Cardiac ventricle fibroblast (primary cell): ENCODE results near the gene SEMA3B. TPM values are rescaled to one million over a fixed set of nuclear protein-coding genes. Genes with fewer than 3 reads are reported as not detected.

Experiments
- total RNA-seq: library from RNA; depleted of rRNA; stranded (reverse); fragments of >200 nt; gene quantifications from 2 replicates; pipeline ENCODE4 v1.2.3, GENCODE V29; 2015

The SEMA3B gene
- total RNA-seq: 4.4 and 4.5 TPM in 2 replicates

GRCh38 chr3:50268703-50269451 lies at the start of gene SEMA3B:
TSS of gene SEMA3B (plus strand) at chr3:50269147. CDS start at chr3:50269241, 94 bp downstream.

GRCh38 chr3:50235716-50236483 lies 33.0 kb upstream of the SEMA3B start, which contains the start of gene GNAI2:
TSS of gene GNAI2 (plus strand) at chr3:50236204. CDS start at chr3:50236336, 132 bp downstream.

GRCh38 chr3:50278880-50279224 lies 9.9 kb downstream of the SEMA3B start, which contains the start of gene LSMEM2:
TSS of gene LSMEM2 (plus strand) at chr3:50279087. CDS start at chr3:50279114, 27 bp downstream.

GRCh38 chr3:50292159-50293078 lies 23.5 kb downstream of the SEMA3B start, which contains the start of gene IFRD2:
TSS of gene IFRD2 (minus strand) at chr3:50292429. CDS start at chr3:50292274, 155 bp downstream.

GRCh38 chr3:50298836-50299637 lies 30.1 kb downstream of the SEMA3B start, which contains the start of the genes HYAL3 and NAA80:
TSS of gene HYAL3 (minus strand) at chr3:50299405. CDS start at chr3:50295602, 3,803 bp downstream.
TSS of gene NAA80 (minus strand) at chr3:50299405. CDS start at chr3:50297463, 1,942 bp downstream.

GRCh38 chr3:50303013-50303815 lies 34.3 kb downstream of the SEMA3B start, which contains the start of gene HYAL1:
TSS of gene HYAL1 (minus strand) at chr3:50303574. CDS start at chr3:50302956, 618 bp downstream.

GRCh38 chr3:50322386-50323091 lies 53.6 kb downstream of the SEMA3B start, which contains the start of gene HYAL2:
TSS of gene HYAL2 (minus strand) at chr3:50322745. CDS start at chr3:50320489, 2,256 bp downstream.

Other genes with a start within 250 kb of the SEMA3B start
- 60.0 and 66.3 TPM in 2 replicates for gene RBM5, start 180.2 kb upstream of the SEMA3B start, total RNA-seq
- gene SEMA3F, start 113.8 kb upstream of the SEMA3B start, total RNA-seq: 9.0 and 10.4 TPM in 2 replicates
- gene GNAT1, start 77.5 kb upstream of the SEMA3B start, total RNA-seq: not detected in 2 replicates
- gene SLC38A3, start 63.9 kb upstream of the SEMA3B start, total RNA-seq: not detected in 2 replicates
- 132 and 164 TPM in 2 replicates for gene GNAI2, start 32.9 kb upstream of the SEMA3B start, total RNA-seq
- not detected in 2 replicates for gene LSMEM2, start 9.9 kb downstream of the SEMA3B start, total RNA-seq
- gene IFRD2, start 23.3 kb downstream of the SEMA3B start, total RNA-seq: 28.3 and 36.7 TPM in 2 replicates
- 7.2 and 17.3 TPM in 2 replicates for gene HYAL3, start 30.3 kb downstream of the SEMA3B start, total RNA-seq
- gene NAA80, start 30.3 kb downstream of the SEMA3B start, total RNA-seq: 8.4 and 12.9 TPM in 2 replicates
- gene HYAL1, start 34.4 kb downstream of the SEMA3B start, total RNA-seq: 2.7 and 7.4 TPM in 2 replicates
- gene HYAL2, start 53.6 kb downstream of the SEMA3B start, total RNA-seq: 51.3 and 65.4 TPM in 2 replicates
- gene TUSC2, start 59.1 kb downstream of the SEMA3B start, total RNA-seq: 11.4 and 41.2 TPM in 2 replicates
- 18.4 and 23.3 TPM in 2 replicates for gene RASSF1, start 71.7 kb downstream of the SEMA3B start, total RNA-seq
- gene ZMYND10, start 76.6 kb downstream of the SEMA3B start, total RNA-seq: 0.06 and 0.24 TPM in 2 replicates
- gene NPRL2, start 81.6 kb downstream of the SEMA3B start, total RNA-seq: 15.5 and 22.6 TPM in 2 replicates
- gene CYB561D2, start 81.7 kb downstream of the SEMA3B start, total RNA-seq: 21.4 and 29.5 TPM in 2 replicates
- gene TMEM115, start 90.4 kb downstream of the SEMA3B start, total RNA-seq: 62.7 and 65.7 TPM in 2 replicates
- gene CACNA2D2, start 234.5 kb downstream of the SEMA3B start, total RNA-seq: not detected in 2 replicates